HEK293T (cell line): ENCODE data around the gene ACADS.

ENCODE experiments used
- BHLHE40 ChIP-seq: fragments of 450-650 bp; IDR thresholded peaks from 2 replicates; pipeline ENCODE4 v1.6.1; 2016; ENCODE audit warnings: mild to moderate bottlenecking, moderate library complexity, borderline replicate concordance
- FOXA1 ChIP-seq: fragments of 450-650 bp; IDR thresholded peaks from 2 replicates; pipeline ENCODE4 v1.6.1; 2016; ENCODE audit warnings: mild to moderate bottlenecking
- SP1 ChIP-seq: fragments of 450-650 bp; IDR thresholded peaks from 2 replicates; pipeline ENCODE4 v1.6.1; 2017

- TF ChIP-seq SP1 (no peak), BHLHE40 (no peak), FOXA1 (no peak)
These were observed 6.6 kb upstream of the ACADS start for GRCh38 chr12:120719072-120719471.
